Left ventricle myocardium inferior (tissue), 1 donor: Measurements from ENCODE around the gene SIGMAR1. TPM values are rescaled to one million over a fixed set of nuclear protein-coding genes. Genes with fewer than 3 reads are reported as not detected.

ENCODE experiments used
- DNase-seq: peaks from one replicate; pipeline ENCODE4 v3.0.0-alpha.2; 2020
- H3K27ac ChIP-seq: fragments of 200-600 bp; replicated peaks from 2 replicates; pipeline ENCODE4 v1.8.0; 2021
- H3K27me3 ChIP-seq: fragments of 200-600 bp; 2 replicates; pipeline ENCODE4 v1.8.0; 2021; ENCODE audit warnings: low read depth
- H3K36me3 ChIP-seq: fragments of 200-600 bp; 2 replicates; pipeline ENCODE4 v1.8.0; 2021
- H3K4me1 ChIP-seq: fragments of 200-600 bp; 2 replicates; pipeline ENCODE4 v1.8.0; 2021
- H3K4me3 ChIP-seq: fragments of 200-600 bp; 2 replicates; pipeline ENCODE4 v1.8.0; 2021; ENCODE audit warnings: mild to moderate bottlenecking, moderate library complexity
- H3K9me3 ChIP-seq: fragments of 200-600 bp; replicated peaks from 2 replicates; pipeline ENCODE4 v1.8.0; 2021
- intact Hi-C: fragments of 100-400 bp; cut with micrococcal nuclease; formaldehyde crosslinking; loops from one replicate; pipeline ENCODE4 v1.11.0; 2022
- total RNA-seq: library from RNA; stranded (reverse); fragmentation: NEBNext Ultra II Directional; extraction: Animal tissue kit (Norgen Biotek cat#: 25700); gene quantifications from one replicate; pipeline ENCODE4 v1.2.1, GENCODE V29; 2021
- TF ChIP-seq, protein P1 (sequence below): fragments of 200-600 bp; IDR thresholded peaks from 2 replicates; pipeline ENCODE4 v1.8.0; 2021; ENCODE audit warnings: antibody characterized with exemption, mild to moderate bottlenecking, borderline replicate concordance
- donor health status: DM: no; HTN: yes; CAD: no; lungs with severe emphysema.

Gene SIGMAR1
- total RNA-seq, 1 donor from 2014 or later, result 20.0 TPM

DNA sequence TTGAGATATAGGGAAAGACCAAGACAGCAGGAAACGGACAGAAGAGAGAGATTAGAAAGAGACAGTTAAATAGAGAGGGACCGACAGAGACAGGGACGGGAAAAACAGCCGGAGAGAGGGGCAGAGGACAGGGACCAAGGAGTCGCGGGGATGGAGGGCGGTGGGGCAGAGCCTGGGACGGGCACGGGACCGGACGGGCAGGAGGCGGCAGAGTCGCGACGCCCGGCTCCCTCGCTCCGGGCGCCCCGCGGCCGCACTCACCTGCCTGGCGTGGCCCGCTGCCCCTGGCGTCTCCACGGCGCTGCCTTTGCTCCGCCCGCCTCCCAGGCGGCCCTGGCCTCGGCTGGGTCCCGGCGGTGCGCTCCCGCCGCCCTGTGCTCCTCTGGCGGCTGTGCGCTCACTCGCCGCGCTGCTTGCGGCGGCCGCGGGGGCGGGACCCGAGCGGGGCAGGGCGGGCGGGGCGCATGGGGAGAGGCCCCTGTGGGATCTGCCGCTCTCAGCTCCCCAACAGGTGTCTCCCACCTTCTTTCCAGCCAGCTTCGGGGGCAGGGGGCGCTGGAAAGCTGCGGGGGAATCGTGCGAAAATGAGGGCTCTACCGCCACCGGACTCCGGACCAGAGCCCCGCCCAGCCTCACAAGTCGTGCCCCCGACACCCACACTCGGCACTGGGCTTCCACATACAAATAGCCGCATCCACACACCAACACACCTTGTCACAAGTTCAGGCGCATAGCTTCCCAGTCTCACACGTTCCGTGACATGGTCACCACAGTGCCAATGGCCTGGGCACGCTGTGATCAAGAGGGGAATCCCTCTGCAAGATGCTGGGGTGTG lies 8.7 kb downstream of the SIGMAR1 start, which contains the start of gene ARID3C:
Gene ARID3C (minus strand): TSS at position 411 of the 835 bp plus-strand sequence. CDS start 1,052 bp downstream, outside the sequence.
- peaks cover 65% of the 10 kb centered on the region for H3K27me3 ChIP-seq
- intact Hi-C loops, result no loop called here
- DNase-seq, result no peak

DNA sequence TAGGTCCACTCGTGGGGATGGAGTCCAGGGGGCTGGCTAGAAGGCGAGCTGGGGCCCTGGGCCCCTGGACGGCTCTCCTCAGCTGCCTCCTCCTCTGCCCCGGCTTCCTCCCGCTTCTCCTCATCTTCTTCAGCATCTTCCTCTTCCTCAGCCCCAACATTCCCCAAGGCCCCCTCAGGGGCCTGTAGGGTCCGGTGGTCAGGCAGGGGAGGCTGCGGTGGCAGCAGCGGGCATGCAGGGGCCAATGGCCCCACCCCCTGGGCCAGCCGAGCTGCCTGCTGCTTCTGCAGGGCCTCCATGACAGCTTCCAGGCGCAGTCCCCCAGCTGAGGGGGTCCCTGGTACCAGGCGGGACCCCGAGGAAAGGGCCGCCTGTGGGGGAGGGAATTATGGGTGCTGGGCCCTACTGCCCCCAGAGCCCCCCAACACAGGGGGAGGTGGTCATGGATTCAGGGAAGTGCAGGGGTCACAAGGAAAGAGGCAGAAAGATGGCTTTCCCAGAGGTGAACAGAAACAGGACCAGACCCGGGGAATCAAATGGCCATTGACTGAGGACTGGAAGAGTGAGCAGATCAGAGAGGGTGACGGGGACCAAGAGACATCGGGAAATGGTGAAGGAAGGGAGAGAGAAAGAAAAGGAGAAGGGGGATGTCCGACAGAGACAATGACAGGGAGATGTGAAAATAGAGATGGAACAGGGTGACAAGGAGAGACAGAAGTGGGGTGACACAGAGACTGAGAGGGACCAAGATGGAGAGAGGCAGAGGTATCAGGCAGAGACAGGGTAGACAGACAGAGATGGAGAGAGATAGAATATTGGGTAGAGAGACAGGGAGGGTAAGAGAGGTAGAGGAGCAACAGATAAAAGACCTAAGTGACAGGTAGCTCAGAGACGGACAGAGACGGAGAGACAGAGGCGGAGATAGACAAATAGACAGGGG lies 9.6 kb downstream of the SIGMAR1 start:
- Histone ChIP-seq H3K4me1 (peaks cover 26% of the 10 kb centered on the region), H3K27me3 (peaks cover 74% of the 10 kb centered on the region), H3K36me3 (no peaks in the 10 kb centered on the region), H3K4me3 (peak overlapping the region; percentile 65), H3K27ac (no peak overlapping the region), H3K9me3 (no peaks in the 10 kb centered on the region)
- intact Hi-C loops, result no loop called here
- TF ChIP-seq, protein P1, sequence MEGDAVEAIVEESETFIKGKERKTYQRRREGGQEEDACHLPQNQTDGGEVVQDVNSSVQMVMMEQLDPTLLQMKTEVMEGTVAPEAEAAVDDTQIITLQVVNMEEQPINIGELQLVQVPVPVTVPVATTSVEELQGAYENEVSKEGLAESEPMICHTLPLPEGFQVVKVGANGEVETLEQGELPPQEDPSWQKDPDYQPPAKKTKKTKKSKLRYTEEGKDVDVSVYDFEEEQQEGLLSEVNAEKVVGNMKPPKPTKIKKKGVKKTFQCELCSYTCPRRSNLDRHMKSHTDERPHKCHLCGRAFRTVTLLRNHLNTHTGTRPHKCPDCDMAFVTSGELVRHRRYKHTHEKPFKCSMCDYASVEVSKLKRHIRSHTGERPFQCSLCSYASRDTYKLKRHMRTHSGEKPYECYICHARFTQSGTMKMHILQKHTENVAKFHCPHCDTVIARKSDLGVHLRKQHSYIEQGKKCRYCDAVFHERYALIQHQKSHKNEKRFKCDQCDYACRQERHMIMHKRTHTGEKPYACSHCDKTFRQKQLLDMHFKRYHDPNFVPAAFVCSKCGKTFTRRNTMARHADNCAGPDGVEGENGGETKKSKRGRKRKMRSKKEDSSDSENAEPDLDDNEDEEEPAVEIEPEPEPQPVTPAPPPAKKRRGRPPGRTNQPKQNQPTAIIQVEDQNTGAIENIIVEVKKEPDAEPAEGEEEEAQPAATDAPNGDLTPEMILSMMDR, result no peak
- DNase-seq, result no peak

More for the DNA sequence above, 8.7 kb downstream of the SIGMAR1 start, which contains the start of gene ARID3C:
- Histone ChIP-seq H3K9me3 (no peaks in the 10 kb centered on the region), H3K4me1 (peaks cover 19% of the 10 kb centered on the region), H3K36me3 (no peaks in the 10 kb centered on the region), H3K27ac (no peak within 1 kb of the TSS), H3K4me3 (peak within 1 kb of the TSS; percentile 65)
- TF ChIP-seq, protein P1, result no peak

DNA sequence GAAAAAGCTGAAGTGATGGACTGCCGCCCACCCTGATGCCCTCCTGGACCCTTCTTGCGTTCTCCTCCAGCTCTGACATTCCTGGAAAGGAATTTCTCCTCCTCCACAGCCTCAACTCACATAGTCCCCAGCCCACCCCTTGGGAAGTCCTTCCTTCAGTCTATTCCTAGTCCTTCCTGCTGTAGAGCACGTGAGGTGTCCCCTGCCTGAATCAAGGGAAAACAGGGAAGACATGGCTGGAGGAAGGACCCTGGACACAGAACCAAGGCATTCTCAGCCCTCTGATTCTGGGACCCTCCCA lies 12.5 kb downstream of the SIGMAR1 start:
- TF ChIP-seq, protein P1, result no peak
- H3K36me3 ChIP-seq, result no peaks in the 10 kb centered on the region
- peaks cover 32% of the 10 kb centered on the region for H3K4me1 ChIP-seq
- H3K9me3 ChIP-seq, result no peaks in the 10 kb centered on the region
- no peak overlapping the region for H3K27ac ChIP-seq
- no peak for DNase-seq
- peaks cover 90% of the 10 kb centered on the region for H3K27me3 ChIP-seq
- intact Hi-C loops, result no loop called here
- H3K4me3 ChIP-seq, result no peak overlapping the region

DNA sequence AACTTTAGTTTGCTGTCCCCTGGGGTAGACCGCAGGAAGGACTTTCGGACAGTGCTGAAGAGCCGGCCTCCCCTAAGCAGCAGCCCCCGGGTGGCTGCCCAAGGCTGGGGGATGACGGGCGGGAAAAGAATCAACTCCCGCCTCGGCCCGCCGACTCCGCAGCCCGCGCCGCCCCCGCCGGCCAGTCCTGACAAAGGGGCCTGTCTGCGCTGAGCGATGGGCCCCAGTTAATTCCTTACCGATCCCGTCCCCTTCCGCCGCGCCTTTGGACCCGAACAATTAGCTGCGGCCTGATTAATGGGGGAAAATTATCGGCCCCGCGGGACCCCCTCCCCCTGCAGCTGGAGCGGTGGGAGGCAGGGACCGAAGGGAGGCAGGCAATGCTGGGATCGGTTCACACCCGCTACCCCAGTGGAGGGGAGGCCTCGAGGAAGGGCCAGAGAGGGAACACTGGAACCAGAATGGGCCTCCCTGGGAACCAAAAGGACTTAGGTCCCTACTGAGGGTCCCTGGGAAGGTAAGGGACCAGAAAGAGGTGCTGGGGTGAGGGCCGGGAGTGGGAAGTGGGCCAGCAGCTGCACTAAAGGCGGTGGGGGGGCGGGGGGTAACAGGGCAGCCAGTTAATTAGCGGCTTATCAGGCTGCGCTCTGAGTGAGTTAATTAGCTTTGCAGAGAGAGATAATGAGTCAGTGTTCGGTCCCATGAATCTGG lies 13.0 kb downstream of the SIGMAR1 start:
- Histone ChIP-seq H3K4me3 (no peak overlapping the region), H3K4me1 (peaks cover 37% of the 10 kb centered on the region), H3K27me3 (peaks cover 85% of the 10 kb centered on the region), H3K27ac (no peak overlapping the region), H3K36me3 (no peaks in the 10 kb centered on the region), H3K9me3 (no peaks in the 10 kb centered on the region)
- intact Hi-C loops, result no loop called here
- DNase-seq, result no peak
- TF ChIP-seq, protein P1, result no peak
